Activated CD8-positive, alpha-beta memory T cell treated with anti-CD3 and anti-CD28 coated beads, Interleukin-2, amount 50 U/mL, for 4 hours (primary cell): ENCODE results near the gene MAP1S.

ENCODE experiments used
- DNase-seq: peaks from one replicate; pipeline ENCODE4 v3.0.0-alpha.2; 2020

Gene MAP1S

GRCh38 chr19:17688853-17689595, 30.3 kb upstream of the MAP1S start:
- DNase-seq, result no peak

GRCh38 chr19:17692566-17692965, 26.7 kb upstream of the MAP1S start:
- no peak for DNase-seq

- no peak for DNase-seq
These were observed 24.1 kb upstream of the MAP1S start for GRCh38 chr19:17695198-17695597.

- DNase-seq, result peak; percentile 76
These were observed 15.3 kb upstream of the MAP1S start for GRCh38 chr19:17703824-17704463.

- DNase-seq, result no peak
These were observed 12.5 kb upstream of the MAP1S start for GRCh38 chr19:17706750-17707181.

- no peak for DNase-seq
These were observed 7.4 kb upstream of the MAP1S start for GRCh38 chr19:17711851-17712250.

GRCh38 chr19:17716309-17716929, 2.9 kb upstream of the MAP1S start:
- no peak for DNase-seq

GRCh38 chr19:17718550-17718946, 732 bp upstream of the MAP1S start:
- no peak for DNase-seq

GRCh38 chr19:17719730-17720400, 585 bp downstream of the MAP1S start:
- DNase-seq, result peak; percentile 67

- no peak for DNase-seq
These were observed 1.2 kb downstream of the MAP1S start for GRCh38 chr19:17720440-17720839.

GRCh38 chr19:17721111-17721628, 1.9 kb downstream of the MAP1S start:
- DNase-seq, result no peak

- DNase-seq, result no peak
These were observed 2.5 kb downstream of the MAP1S start for GRCh38 chr19:17721821-17722220.

- DNase-seq, result no peak
These were observed 3.5 kb downstream of the MAP1S start for GRCh38 chr19:17722655-17723240.

- DNase-seq, result no peak
These were observed 5.4 kb downstream of the MAP1S start for GRCh38 chr19:17724655-17725054.

GRCh38 chr19:17725422-17726078, 6.3 kb downstream of the MAP1S start:
- DNase-seq, result no peak

GRCh38 chr19:17726136-17726741, 7.0 kb downstream of the MAP1S start:
- no peak for DNase-seq

GRCh38 chr19:17726964-17727773, 7.9 kb downstream of the MAP1S start:
- no peak for DNase-seq

- no peak for DNase-seq
These were observed 8.6 kb downstream of the MAP1S start for GRCh38 chr19:17727843-17728242.

- DNase-seq, result no peak
These were observed 13.8 kb downstream of the MAP1S start for GRCh38 chr19:17733127-17733526.

- no peak for DNase-seq
These were observed 14.9 kb downstream of the MAP1S start for GRCh38 chr19:17734146-17734545.

GRCh38 chr19:17735410-17735809, 16.1 kb downstream of the MAP1S start:
- DNase-seq, result no peak
